GM23338 (cell line): ENCODE data around the gene LIN7A. TPM values are rescaled to one million over a fixed set of nuclear protein-coding genes. Genes with fewer than 3 reads are reported as not detected.

Experiments used
- ATAC-seq: fragments of 200-7000 bp; cut with Tn5 transposase; 3 replicates; pipeline ENCODE4 v1.9.1; 2020
- DNase-seq: peaks from one replicate; pipeline ENCODE4 v3.0.0-alpha.2; 2015; ENCODE audit warnings: low spot score
- H2AFZ ChIP-seq: fragments of 200-600 bp; sonication (generic); 2 replicates; pipeline ENCODE4 v1.8.0; 2016; ENCODE audit warnings: antibody characterized with exemption, mild to moderate bottlenecking, moderate library complexity
- H3F3A ChIP-seq: fragments of 200-600 bp; sonication (generic); replicated peaks from 2 replicates; pipeline ENCODE4 v1.8.0; 2017; ENCODE audit warnings: antibody characterized with exemption, mixed run types, low read depth
- H3K27ac ChIP-seq: fragments of 200-600 bp; sonication (generic); 2 replicates; pipeline ENCODE4 v1.6.1; 2016; ENCODE audit warnings: low read depth
- H3K27me3 ChIP-seq: fragments of 200-600 bp; sonication (generic); 2 replicates; pipeline ENCODE4 v1.8.0; 2016; ENCODE audit warnings: mild to moderate bottlenecking, mixed run types, moderate library complexity; ENCODE audit not compliant: insufficient read depth
- H3K36me3 ChIP-seq: fragments of 200-600 bp; sonication (generic); 2 replicates; pipeline ENCODE4 v1.8.0; 2016; ENCODE audit warnings: mild to moderate bottlenecking; ENCODE audit not compliant: insufficient read depth
- H3K4me1 ChIP-seq: fragments of 200-600 bp; sonication (generic); 2 replicates; pipeline ENCODE4 v1.8.0; 2016; ENCODE audit warnings: mild to moderate bottlenecking, moderate library complexity; ENCODE audit not compliant: insufficient read depth
- H3K4me2 ChIP-seq: fragments of 200-600 bp; sonication (generic); 2 replicates; pipeline ENCODE4 v1.7.1; 2017; ENCODE audit warnings: mixed run types
- H3K4me3 ChIP-seq: fragments of 200-600 bp; sonication (generic); 2 replicates; pipeline ENCODE4 v1.6.1; 2016; ENCODE audit warnings: mixed run types
- H3K79me2 ChIP-seq: fragments of 200-600 bp; sonication (generic); replicated peaks from 2 replicates; pipeline ENCODE4 v1.8.0; 2017; ENCODE audit warnings: mild to moderate bottlenecking; ENCODE audit not compliant: insufficient read depth
- H3K9me2 ChIP-seq: fragments of 200-600 bp; sonication (generic); 2 replicates; pipeline ENCODE4 v1.8.0; 2017; ENCODE audit not compliant: insufficient read depth
- H4K20me1 ChIP-seq: fragments of 200-600 bp; sonication (generic); replicated peaks from 2 replicates; pipeline ENCODE4 v1.8.0; 2017; ENCODE audit warnings: mild to moderate bottlenecking; ENCODE audit not compliant: insufficient read depth
- H3K27ac Mint-ChIP-seq: 2 replicates; pipeline ENCODE4 v1.8.0; 2020; ENCODE audit warnings: inconsistent platforms, mild to moderate bottlenecking, moderate library complexity, mixed read lengths
- H3K27me3 Mint-ChIP-seq: 3 replicates; pipeline ENCODE4 v1.8.0; 2022; ENCODE audit warnings: low read depth, mild to moderate bottlenecking, moderate library complexity, mixed read lengths, inconsistent platforms; ENCODE audit not compliant: insufficient read depth, poor library complexity
- H3K36me3 Mint-ChIP-seq: 3 replicates; pipeline ENCODE4 v1.8.0; 2021; ENCODE audit warnings: low read depth, mild to moderate bottlenecking, inconsistent platforms, moderate library complexity, mixed read lengths
- H3K4me1 Mint-ChIP-seq: 3 replicates; pipeline ENCODE4 v1.8.0; 2020; ENCODE audit warnings: mild to moderate bottlenecking, inconsistent platforms, mixed read lengths
- H3K4me3 Mint-ChIP-seq: 3 replicates; pipeline ENCODE4 v1.8.0; 2021; ENCODE audit warnings: moderate library complexity, mild to moderate bottlenecking, inconsistent platforms, mixed read lengths
- H3K9me3 Mint-ChIP-seq: 3 replicates; pipeline ENCODE4 v1.8.0; 2020; ENCODE audit warnings: moderate library complexity, mild to moderate bottlenecking, inconsistent platforms, mixed read lengths
- EZH2phosphoT487 ChIP-seq: fragments of 200-600 bp; sonication (generic); IDR thresholded peaks from one replicate; pipeline ENCODE4 v1.8.1; 2018; ENCODE audit warnings: antibody characterized with exemption; ENCODE audit not compliant: unreplicated experiment
- JUNB ChIP-seq: IDR thresholded peaks from one replicate; pipeline ENCODE4 v1.6.1; 2016; ENCODE audit warnings: antibody characterized with exemption; ENCODE audit not compliant: unreplicated experiment
- NANOG ChIP-seq: IDR thresholded peaks from 2 replicates; pipeline ENCODE4 v1.6.1; 2016; ENCODE audit warnings: antibody characterized with exemption, borderline replicate concordance
- STAT1 ChIP-seq: IDR thresholded peaks from one replicate; pipeline ENCODE4 v1.6.1; 2016; ENCODE audit warnings: antibody characterized with exemption; ENCODE audit not compliant: unreplicated experiment
- ZNF114 ChIP-seq: fragments of 250-450 bp; sonication (Bioruptor Pico); IDR thresholded peaks from 2 replicates; pipeline ENCODE4 v1.5.0; 2020; ENCODE audit warnings: mild to moderate bottlenecking, moderate library complexity
- ZNF331 ChIP-seq: fragments of 250-450 bp; sonication (Bioruptor Pico); IDR thresholded peaks from 2 replicates; pipeline ENCODE4 v1.5.0; 2020; ENCODE audit warnings: low read depth, mild to moderate bottlenecking, moderate library complexity
- polyA plus RNA-seq: library from polyadenylated mRNA; unstranded; fragments of >200 nt; fragmentation: Nextera tagmentation; extraction: Ambion mirVana; gene quantifications from 2 replicates; pipeline ENCODE4 v1.2.1, GENCODE V29; 2016
- total RNA-seq: library from RNA; depleted of rRNA; stranded (reverse); fragments of >200 nt; shearing (Covaris generic); gene quantifications from 2 replicates; pipeline ENCODE4 v1.2.3, GENCODE V29; 2014
- TF ChIP-seq, protein P1 (sequence below): IDR thresholded peaks from one replicate; pipeline ENCODE4 v1.6.1; 2018; ENCODE audit warnings: antibody characterized with exemption; ENCODE audit not compliant: unreplicated experiment
- TF ChIP-seq, protein P2 (sequence below): fragments of 250-450 bp; sonication (Bioruptor Pico); IDR thresholded peaks from 2 replicates; pipeline ENCODE4 v1.5.0; 2020; ENCODE audit warnings: mild to moderate bottlenecking, moderate library complexity
- TF ChIP-seq, protein P3 (sequence below), 2 experiments: fragments of 200-600 bp in 1 of 2; sonication (generic) in 1 of 2; conservative IDR thresholded peaks; 2 replicates each; pipeline versions ENCODE4 v1.5.1 to v1.6.1; 2016 to 2017; ENCODE audit warnings: antibody characterized with exemption in 2 of 2, low read depth in 2 of 2, mild to moderate bottlenecking in 2 of 2, moderate library complexity in 1 of 2

LIN7A gene
- total and polyA plus RNA-seq, 2 experiments from 2014 or later: 5.7 to 6.5 TPM

DNA sequence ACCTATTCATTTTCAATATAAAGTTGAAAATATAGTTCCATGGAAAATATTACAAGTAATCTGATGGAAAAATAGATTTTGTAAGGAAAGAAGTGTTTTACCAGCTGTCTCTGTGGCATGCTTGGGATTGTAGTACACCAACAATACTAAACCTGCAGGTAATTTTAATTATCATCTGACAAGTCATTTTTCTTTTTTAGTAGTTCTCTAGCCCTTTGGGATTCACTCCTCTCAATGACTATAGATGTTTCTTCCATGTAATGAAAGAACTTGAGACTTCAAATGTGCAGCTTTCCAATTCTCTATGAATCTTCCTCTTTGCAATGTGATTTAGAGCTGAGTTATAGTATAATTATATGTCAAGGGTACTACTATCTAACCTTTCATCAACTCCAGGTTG lies 14.7 kb upstream of the LIN7A start:
- DNase-seq: no peak
- no peaks in the 10 kb centered on the region for H3K9me3 Mint-ChIP-seq
- H3K36me3 Mint-ChIP-seq: no peaks in the 10 kb centered on the region
- H3K27ac Mint-ChIP-seq: no peak overlapping the region
- H3K4me3 Mint-ChIP-seq: no peak overlapping the region
- no peaks in the 10 kb centered on the region for H3K27me3 Mint-ChIP-seq
- Histone ChIP-seq H3K4me1 (peaks cover 11% of the 10 kb centered on the region), H3K36me3 (no peaks in the 10 kb centered on the region), H3F3A (no peaks in the 10 kb centered on the region), H3K4me2 (no peak overlapping the region), H3K9me2 (no peaks in the 10 kb centered on the region), H3K4me3 (no peak overlapping the region), H4K20me1 (no peaks in the 10 kb centered on the region), H2AFZ (no peak overlapping the region), H3K27ac (no peak overlapping the region), H3K27me3 (no peaks in the 10 kb centered on the region), H3K79me2 (no peaks in the 10 kb centered on the region)
- ATAC-seq: no peak
- peaks cover 20% of the 10 kb centered on the region; the same call in 2 of the 3 replicates for H3K4me1 Mint-ChIP-seq
- TF ChIP-seq ZNF114 (CRISPR knock-in tag) (no peak), EZH2phosphoT487 (no peak), JUNB (no peak), STAT1 (no peak)
- TF ChIP-seq, protein P1, sequence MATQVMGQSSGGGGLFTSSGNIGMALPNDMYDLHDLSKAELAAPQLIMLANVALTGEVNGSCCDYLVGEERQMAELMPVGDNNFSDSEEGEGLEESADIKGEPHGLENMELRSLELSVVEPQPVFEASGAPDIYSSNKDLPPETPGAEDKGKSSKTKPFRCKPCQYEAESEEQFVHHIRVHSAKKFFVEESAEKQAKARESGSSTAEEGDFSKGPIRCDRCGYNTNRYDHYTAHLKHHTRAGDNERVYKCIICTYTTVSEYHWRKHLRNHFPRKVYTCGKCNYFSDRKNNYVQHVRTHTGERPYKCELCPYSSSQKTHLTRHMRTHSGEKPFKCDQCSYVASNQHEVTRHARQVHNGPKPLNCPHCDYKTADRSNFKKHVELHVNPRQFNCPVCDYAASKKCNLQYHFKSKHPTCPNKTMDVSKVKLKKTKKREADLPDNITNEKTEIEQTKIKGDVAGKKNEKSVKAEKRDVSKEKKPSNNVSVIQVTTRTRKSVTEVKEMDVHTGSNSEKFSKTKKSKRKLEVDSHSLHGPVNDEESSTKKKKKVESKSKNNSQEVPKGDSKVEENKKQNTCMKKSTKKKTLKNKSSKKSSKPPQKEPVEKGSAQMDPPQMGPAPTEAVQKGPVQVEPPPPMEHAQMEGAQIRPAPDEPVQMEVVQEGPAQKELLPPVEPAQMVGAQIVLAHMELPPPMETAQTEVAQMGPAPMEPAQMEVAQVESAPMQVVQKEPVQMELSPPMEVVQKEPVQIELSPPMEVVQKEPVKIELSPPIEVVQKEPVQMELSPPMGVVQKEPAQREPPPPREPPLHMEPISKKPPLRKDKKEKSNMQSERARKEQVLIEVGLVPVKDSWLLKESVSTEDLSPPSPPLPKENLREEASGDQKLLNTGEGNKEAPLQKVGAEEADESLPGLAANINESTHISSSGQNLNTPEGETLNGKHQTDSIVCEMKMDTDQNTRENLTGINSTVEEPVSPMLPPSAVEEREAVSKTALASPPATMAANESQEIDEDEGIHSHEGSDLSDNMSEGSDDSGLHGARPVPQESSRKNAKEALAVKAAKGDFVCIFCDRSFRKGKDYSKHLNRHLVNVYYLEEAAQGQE: no peak

DNA sequence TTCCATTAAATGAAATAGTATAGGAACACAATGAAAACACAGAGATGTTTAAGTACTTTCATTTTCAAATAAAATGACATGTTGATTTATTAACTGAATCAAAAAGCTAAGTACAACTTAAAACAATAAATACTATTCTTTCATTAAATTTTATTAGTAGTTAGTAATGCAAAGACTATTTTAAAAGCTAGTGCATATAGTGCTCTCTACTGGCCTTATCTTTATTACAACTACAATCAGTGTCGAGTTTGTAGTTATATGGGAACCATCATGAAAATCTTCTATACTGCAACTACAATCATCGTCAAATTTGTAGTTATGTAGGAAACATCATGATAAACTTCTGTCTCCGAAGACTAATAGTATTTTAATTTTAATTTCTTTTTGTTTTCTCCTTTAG lies 8.9 kb upstream of the LIN7A start:
- no peaks in the 10 kb centered on the region for H3K79me2 ChIP-seq
- DNase-seq: no peak
- no peak overlapping the region for H3K4me3 Mint-ChIP-seq
- no peaks in the 10 kb centered on the region for H3K9me3 Mint-ChIP-seq
- H3K4me1 ChIP-seq: no peaks in the 10 kb centered on the region
- H3K36me3 ChIP-seq: no peaks in the 10 kb centered on the region
- no peak overlapping the region for H3K27ac Mint-ChIP-seq
- no peak overlapping the region for H3K4me2 ChIP-seq
- H3F3A ChIP-seq: no peaks in the 10 kb centered on the region
- no peak overlapping the region for H3K27ac ChIP-seq
- peaks cover 3% of the 10 kb centered on the region; the same call in 2 of the 3 replicates for H3K4me1 Mint-ChIP-seq
- no peak for ATAC-seq
- H3K27me3 ChIP-seq: no peaks in the 10 kb centered on the region
- H3K27me3 Mint-ChIP-seq: no peaks in the 10 kb centered on the region
- no peaks in the 10 kb centered on the region for H3K36me3 Mint-ChIP-seq
- no peak overlapping the region for H3K4me3 ChIP-seq
- H4K20me1 ChIP-seq: no peaks in the 10 kb centered on the region
- no peak overlapping the region for H2AFZ ChIP-seq
- H3K9me2 ChIP-seq: no peaks in the 10 kb centered on the region
- TF ChIP-seq, protein P2, sequence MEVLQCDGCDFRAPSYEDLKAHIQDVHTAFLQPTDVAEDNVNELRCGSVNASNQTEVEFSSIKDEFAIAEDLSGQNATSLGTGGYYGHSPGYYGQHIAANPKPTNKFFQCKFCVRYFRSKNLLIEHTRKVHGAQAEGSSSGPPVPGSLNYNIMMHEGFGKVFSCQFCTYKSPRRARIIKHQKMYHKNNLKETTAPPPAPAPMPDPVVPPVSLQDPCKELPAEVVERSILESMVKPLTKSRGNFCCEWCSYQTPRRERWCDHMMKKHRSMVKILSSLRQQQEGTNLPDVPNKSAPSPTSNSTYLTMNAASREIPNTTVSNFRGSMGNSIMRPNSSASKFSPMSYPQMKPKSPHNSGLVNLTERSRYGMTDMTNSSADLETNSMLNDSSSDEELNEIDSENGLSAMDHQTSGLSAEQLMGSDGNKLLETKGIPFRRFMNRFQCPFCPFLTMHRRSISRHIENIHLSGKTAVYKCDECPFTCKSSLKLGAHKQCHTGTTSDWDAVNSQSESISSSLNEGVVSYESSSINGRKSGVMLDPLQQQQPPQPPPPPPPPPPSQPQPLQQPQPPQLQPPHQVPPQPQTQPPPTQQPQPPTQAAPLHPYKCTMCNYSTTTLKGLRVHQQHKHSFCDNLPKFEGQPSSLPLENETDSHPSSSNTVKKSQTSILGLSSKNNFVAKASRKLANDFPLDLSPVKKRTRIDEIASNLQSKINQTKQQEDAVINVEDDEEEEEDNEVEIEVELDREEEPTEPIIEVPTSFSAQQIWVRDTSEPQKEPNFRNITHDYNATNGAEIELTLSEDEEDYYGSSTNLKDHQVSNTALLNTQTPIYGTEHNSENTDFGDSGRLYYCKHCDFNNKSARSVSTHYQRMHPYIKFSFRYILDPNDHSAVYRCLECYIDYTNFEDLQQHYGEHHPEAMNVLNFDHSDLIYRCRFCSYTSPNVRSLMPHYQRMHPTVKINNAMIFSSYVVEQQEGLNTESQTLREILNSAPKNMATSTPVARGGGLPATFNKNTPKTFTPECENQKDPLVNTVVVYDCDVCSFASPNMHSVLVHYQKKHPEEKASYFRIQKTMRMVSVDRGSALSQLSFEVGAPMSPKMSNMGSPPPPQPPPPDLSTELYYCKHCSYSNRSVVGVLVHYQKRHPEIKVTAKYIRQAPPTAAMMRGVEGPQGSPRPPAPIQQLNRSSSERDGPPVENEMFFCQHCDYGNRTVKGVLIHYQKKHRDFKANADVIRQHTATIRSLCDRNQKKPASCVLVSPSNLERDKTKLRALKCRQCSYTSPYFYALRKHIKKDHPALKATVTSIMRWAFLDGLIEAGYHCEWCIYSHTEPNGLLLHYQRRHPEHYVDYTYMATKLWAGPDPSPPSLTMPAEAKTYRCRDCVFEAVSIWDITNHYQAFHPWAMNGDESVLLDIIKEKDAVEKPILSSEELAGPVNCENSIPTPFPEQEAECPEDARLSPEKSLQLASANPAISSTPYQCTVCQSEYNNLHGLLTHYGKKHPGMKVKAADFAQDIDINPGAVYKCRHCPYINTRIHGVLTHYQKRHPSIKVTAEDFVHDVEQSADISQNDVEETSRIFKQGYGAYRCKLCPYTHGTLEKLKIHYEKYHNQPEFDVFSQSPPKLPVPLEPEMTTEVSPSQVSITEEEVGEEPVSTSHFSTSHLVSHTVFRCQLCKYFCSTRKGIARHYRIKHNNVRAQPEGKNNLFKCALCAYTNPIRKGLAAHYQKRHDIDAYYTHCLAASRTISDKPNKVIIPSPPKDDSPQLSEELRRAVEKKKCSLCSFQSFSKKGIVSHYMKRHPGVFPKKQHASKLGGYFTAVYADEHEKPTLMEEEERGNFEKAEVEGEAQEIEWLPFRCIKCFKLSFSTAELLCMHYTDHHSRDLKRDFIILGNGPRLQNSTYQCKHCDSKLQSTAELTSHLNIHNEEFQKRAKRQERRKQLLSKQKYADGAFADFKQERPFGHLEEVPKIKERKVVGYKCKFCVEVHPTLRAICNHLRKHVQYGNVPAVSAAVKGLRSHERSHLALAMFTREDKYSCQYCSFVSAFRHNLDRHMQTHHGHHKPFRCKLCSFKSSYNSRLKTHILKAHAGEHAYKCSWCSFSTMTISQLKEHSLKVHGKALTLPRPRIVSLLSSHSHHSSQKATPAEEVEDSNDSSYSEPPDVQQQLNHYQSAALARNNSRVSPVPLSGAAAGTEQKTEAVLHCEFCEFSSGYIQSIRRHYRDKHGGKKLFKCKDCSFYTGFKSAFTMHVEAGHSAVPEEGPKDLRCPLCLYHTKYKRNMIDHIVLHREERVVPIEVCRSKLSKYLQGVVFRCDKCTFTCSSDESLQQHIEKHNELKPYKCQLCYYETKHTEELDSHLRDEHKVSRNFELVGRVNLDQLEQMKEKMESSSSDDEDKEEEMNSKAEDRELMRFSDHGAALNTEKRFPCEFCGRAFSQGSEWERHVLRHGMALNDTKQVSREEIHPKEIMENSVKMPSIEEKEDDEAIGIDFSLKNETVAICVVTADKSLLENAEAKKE (CRISPR knock-in tag): no peak
- TF ChIP-seq EZH2phosphoT487 (no peak), NANOG (no peak), ZNF331 (CRISPR knock-in tag) (no peak)
- TF ChIP-seq, protein P3, sequence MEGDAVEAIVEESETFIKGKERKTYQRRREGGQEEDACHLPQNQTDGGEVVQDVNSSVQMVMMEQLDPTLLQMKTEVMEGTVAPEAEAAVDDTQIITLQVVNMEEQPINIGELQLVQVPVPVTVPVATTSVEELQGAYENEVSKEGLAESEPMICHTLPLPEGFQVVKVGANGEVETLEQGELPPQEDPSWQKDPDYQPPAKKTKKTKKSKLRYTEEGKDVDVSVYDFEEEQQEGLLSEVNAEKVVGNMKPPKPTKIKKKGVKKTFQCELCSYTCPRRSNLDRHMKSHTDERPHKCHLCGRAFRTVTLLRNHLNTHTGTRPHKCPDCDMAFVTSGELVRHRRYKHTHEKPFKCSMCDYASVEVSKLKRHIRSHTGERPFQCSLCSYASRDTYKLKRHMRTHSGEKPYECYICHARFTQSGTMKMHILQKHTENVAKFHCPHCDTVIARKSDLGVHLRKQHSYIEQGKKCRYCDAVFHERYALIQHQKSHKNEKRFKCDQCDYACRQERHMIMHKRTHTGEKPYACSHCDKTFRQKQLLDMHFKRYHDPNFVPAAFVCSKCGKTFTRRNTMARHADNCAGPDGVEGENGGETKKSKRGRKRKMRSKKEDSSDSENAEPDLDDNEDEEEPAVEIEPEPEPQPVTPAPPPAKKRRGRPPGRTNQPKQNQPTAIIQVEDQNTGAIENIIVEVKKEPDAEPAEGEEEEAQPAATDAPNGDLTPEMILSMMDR (conservative IDR thresholded peaks at IDR 0.05; ENCODE audit: low read depth in 2 of 2): no peak; a peak in 2 of 4 replicates
